ENCODE data around the gene XXYLT1.
"Not testable (repeated sequence)": the region's sequence is repeated elsewhere in the genome, so short reads cannot be mapped to it uniquely, and the experiment has no call there.

The XXYLT1 gene

GRCh38 chr3:195098741-195099525, 172.0 kb downstream of the XXYLT1 start:
- no peak for DNase-seq

- DNase-seq = no peak
Observed at GRCh38 chr3:195097331-195098255, 173.4 kb downstream of the XXYLT1 start.

- no peak for DNase-seq
Observed at GRCh38 chr3:195096484-195097330, 174.3 kb downstream of the XXYLT1 start.

GRCh38 chr3:195096053-195096452, 174.9 kb downstream of the XXYLT1 start:
- DNase-seq = no peak

GRCh38 chr3:195095704-195096036, 175.3 kb downstream of the XXYLT1 start:
- no peak for DNase-seq

- no peak for DNase-seq
Observed at GRCh38 chr3:195095035-195095703, 175.8 kb downstream of the XXYLT1 start.

- DNase-seq = no peak
Observed at GRCh38 chr3:195094191-195094921, 176.6 kb downstream of the XXYLT1 start.

GRCh38 chr3:195093731-195094130, 177.2 kb downstream of the XXYLT1 start:
- DNase-seq = no peak

GRCh38 chr3:195087840-195088601, 182.9 kb downstream of the XXYLT1 start:
- DNase-seq = not testable (repeated sequence)

- no peak for DNase-seq
Observed at GRCh38 chr3:195087328-195087727, 183.6 kb downstream of the XXYLT1 start.

- no peak for DNase-seq
Observed at GRCh38 chr3:195086885-195087284, 184.1 kb downstream of the XXYLT1 start.

- no peak for DNase-seq
Observed at GRCh38 chr3:195086341-195086740, 184.6 kb downstream of the XXYLT1 start.

- DNase-seq = no peak
Observed at GRCh38 chr3:195085356-195086130, 185.4 kb downstream of the XXYLT1 start.

- DNase-seq = no peak
Observed at GRCh38 chr3:195084746-195085145, 186.2 kb downstream of the XXYLT1 start.

GRCh38 chr3:195083659-195084058, 187.3 kb downstream of the XXYLT1 start:
- no peak for DNase-seq

- DNase-seq = no peak
Observed at GRCh38 chr3:195082811-195083210, 188.1 kb downstream of the XXYLT1 start.

GRCh38 chr3:195081242-195081963, 189.6 kb downstream of the XXYLT1 start:
- DNase-seq = no peak

GRCh38 chr3:195080571-195081151, 190.3 kb downstream of the XXYLT1 start:
- no peak for DNase-seq
